HEK293 (cell line): ENCODE measurements around the gene CPTP.
A peak's percentile ranks its signal among the peaks of the same experiment; 100 is the strongest.

ENCODE experiments used
- KLF1 ChIP-seq: fragments of 450-650 bp; formaldehyde crosslinking; IDR thresholded peaks from 2 replicates; pipeline ENCODE4 v1.5.1; 2016; ENCODE audit warnings: missing biosample characterization, missing genetic modification characterization
- MEIS1 ChIP-seq: sonication (generic); formaldehyde crosslinking; IDR thresholded peaks from 2 replicates; pipeline ENCODE4 v1.8.1; 2022; ENCODE audit warnings: missing genetic modification reagents, mild to moderate bottlenecking, borderline replicate concordance
- ZBTB21 ChIP-seq: fragments of 450-650 bp; formaldehyde crosslinking; IDR thresholded peaks from 2 replicates; pipeline ENCODE4 v1.5.1; 2017; ENCODE audit warnings: missing biosample characterization, missing genetic modification characterization
- ZNF184 ChIP-seq: fragments of 450-650 bp; IDR thresholded peaks from 2 replicates; pipeline ENCODE4 v1.5.1; 2018; ENCODE audit warnings: missing biosample characterization, mild to moderate bottlenecking, missing genetic modification characterization
- ZNF214 ChIP-seq: fragments of 450-650 bp; formaldehyde crosslinking; IDR thresholded peaks from 2 replicates; pipeline ENCODE4 v1.5.1; 2017; ENCODE audit warnings: missing biosample characterization, mild to moderate bottlenecking, missing genetic modification characterization, borderline replicate concordance
- ZNF335 ChIP-seq: fragments of 450-650 bp; formaldehyde crosslinking; conservative IDR thresholded peaks from 2 replicates; pipeline ENCODE4 v1.5.1; 2016; ENCODE audit warnings: missing biosample characterization, missing genetic modification characterization
- ZNF341 ChIP-seq: fragments of 450-650 bp; formaldehyde crosslinking; IDR thresholded peaks from 2 replicates; pipeline ENCODE4; 2016; ENCODE audit warnings: low read depth, missing biosample characterization, missing genetic modification characterization
- ZNF354C ChIP-seq: fragments of 450-650 bp; formaldehyde crosslinking; IDR thresholded peaks from 2 replicates; pipeline ENCODE4 v1.5.1; 2016; ENCODE audit warnings: missing biosample characterization, missing genetic modification characterization, low read depth, borderline replicate concordance
- ZNF501 ChIP-seq: fragments of 450-650 bp; formaldehyde crosslinking; IDR thresholded peaks from 2 replicates; pipeline ENCODE4 v1.5.1; 2016; ENCODE audit warnings: missing biosample characterization, missing genetic modification characterization
- ZNF555 ChIP-seq: fragments of 450-650 bp; formaldehyde crosslinking; conservative IDR thresholded peaks from 2 replicates; pipeline ENCODE4 v1.5.1; 2017; ENCODE audit warnings: missing biosample characterization, mild to moderate bottlenecking, missing genetic modification characterization, inconsistent platforms
- ZNF561 ChIP-seq: fragments of 450-650 bp; IDR thresholded peaks from 2 replicates; pipeline ENCODE4 v1.5.1; 2018; ENCODE audit warnings: missing biosample characterization, missing genetic modification characterization, borderline replicate concordance
- ZNF571 ChIP-seq: fragments of 450-650 bp; formaldehyde crosslinking; IDR thresholded peaks from 2 replicates; pipeline ENCODE4 v1.5.0; 2017; ENCODE audit warnings: missing biosample characterization, missing genetic modification characterization
- TF ChIP-seq, protein P1 (sequence below): fragments of 450-650 bp; formaldehyde crosslinking; IDR thresholded peaks from 2 replicates; pipeline ENCODE4 v1.5.1; 2016; ENCODE audit warnings: missing biosample characterization, missing genetic modification characterization
- TF ChIP-seq, protein P2 (sequence below): fragments of 450-650 bp; formaldehyde crosslinking; IDR thresholded peaks from 2 replicates; pipeline ENCODE4 v1.5.1; 2016; ENCODE audit warnings: missing biosample characterization, missing genetic modification characterization, borderline replicate concordance
- TF ChIP-seq, protein P3 (sequence below): fragments of 450-650 bp; formaldehyde crosslinking; IDR thresholded peaks from 2 replicates; pipeline ENCODE4 v1.5.1; 2016; ENCODE audit warnings: missing biosample characterization, missing genetic modification characterization
- TF ChIP-seq, protein P4 (sequence below): fragments of 450-650 bp; formaldehyde crosslinking; IDR thresholded peaks from 2 replicates; pipeline ENCODE4 v1.5.1; 2017; ENCODE audit warnings: missing biosample characterization, missing genetic modification characterization
- TF ChIP-seq, protein P5 (sequence below): fragments of 450-650 bp; formaldehyde crosslinking; IDR thresholded peaks from 2 replicates; pipeline ENCODE4 v1.5.1; 2017; ENCODE audit warnings: missing biosample characterization, missing genetic modification characterization
- TF ChIP-seq, protein P6 (sequence below): fragments of 450-650 bp; formaldehyde crosslinking; optimal IDR thresholded peaks from 2 replicates; pipeline ENCODE3; 2016; ENCODE audit warnings: missing biosample characterization, mild to moderate bottlenecking, missing genetic modification characterization
- TF ChIP-seq, protein P7 (sequence below): fragments of 450-650 bp; formaldehyde crosslinking; IDR thresholded peaks from 2 replicates; pipeline ENCODE4 v1.5.1; 2016; ENCODE audit warnings: missing biosample characterization, missing genetic modification characterization
- TF ChIP-seq, protein P8 (sequence below): fragments of 450-650 bp; formaldehyde crosslinking; IDR thresholded peaks from 2 replicates; pipeline ENCODE4; 2016; ENCODE audit warnings: missing biosample characterization, missing genetic modification characterization
- TF ChIP-seq, protein P9 (sequence below): fragments of 450-650 bp; formaldehyde crosslinking; IDR thresholded peaks from 2 replicates; pipeline ENCODE4 v1.5.1; 2017; ENCODE audit warnings: missing biosample characterization, mild to moderate bottlenecking, missing genetic modification characterization, moderate library complexity

Gene CPTP

DNA sequence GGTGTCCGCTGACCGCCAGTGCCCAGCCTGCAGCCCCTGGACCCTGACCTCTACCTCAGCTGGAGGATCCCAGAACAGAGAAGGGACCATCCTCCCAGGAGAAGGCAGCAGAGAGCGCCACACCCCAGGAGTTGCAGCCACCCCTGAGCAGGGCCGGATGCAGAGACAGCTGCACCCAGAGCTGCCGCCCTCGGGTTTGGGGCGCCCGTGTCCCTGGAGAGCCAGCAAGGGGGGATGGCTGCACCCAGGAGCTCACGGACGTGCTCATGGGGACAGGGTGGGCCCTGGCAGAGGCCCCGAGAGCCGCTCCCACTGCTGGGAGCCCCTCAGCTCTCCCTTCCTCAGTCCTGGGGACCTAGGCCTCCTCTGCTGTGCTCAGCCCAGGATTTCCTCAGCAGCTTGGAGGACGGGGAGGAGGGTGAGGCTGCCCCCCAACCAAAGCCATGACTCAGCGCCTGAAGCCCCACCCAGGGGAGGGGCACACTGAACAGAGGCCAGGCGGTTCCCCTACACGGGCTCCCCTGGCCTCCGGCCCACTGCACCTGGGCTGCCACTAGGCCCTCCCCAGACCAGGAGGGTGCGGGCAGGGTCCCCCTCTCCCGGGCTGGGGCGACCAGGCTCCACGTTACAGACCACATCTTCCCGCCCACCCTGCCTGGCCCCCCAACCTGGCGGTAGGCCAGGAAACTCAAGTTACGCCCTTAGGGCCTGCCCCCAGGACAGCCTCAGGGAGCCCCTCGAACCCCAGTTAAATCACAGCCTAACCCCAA lies 19.1 kb upstream of the CPTP start (continued):
- TF ChIP-seq, protein P1, sequence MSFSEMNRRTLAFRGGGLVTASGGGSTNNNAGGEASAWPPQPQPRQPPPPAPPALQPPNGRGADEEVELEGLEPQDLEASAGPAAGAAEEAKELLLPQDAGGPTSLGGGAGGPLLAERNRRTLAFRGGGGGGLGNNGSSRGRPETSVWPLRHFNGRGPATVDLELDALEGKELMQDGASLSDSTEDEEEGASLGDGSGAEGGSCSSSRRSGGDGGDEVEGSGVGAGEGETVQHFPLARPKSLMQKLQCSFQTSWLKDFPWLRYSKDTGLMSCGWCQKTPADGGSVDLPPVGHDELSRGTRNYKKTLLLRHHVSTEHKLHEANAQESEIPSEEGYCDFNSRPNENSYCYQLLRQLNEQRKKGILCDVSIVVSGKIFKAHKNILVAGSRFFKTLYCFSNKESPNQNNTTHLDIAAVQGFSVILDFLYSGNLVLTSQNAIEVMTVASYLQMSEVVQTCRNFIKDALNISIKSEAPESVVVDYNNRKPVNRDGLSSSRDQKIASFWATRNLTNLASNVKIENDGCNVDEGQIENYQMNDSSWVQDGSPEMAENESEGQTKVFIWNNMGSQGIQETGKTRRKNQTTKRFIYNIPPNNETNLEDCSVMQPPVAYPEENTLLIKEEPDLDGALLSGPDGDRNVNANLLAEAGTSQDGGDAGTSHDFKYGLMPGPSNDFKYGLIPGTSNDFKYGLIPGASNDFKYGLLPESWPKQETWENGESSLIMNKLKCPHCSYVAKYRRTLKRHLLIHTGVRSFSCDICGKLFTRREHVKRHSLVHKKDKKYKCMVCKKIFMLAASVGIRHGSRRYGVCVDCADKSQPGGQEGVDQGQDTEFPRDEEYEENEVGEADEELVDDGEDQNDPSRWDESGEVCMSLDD = peak; percentile 82
- TF ChIP-seq, protein P2, sequence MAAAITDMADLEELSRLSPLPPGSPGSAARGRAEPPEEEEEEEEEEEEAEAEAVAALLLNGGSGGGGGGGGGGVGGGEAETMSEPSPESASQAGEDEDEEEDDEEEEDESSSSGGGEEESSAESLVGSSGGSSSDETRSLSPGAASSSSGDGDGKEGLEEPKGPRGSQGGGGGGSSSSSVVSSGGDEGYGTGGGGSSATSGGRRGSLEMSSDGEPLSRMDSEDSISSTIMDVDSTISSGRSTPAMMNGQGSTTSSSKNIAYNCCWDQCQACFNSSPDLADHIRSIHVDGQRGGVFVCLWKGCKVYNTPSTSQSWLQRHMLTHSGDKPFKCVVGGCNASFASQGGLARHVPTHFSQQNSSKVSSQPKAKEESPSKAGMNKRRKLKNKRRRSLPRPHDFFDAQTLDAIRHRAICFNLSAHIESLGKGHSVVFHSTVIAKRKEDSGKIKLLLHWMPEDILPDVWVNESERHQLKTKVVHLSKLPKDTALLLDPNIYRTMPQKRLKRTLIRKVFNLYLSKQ (tag by site-specific recombination) = no peak
- TF ChIP-seq ZBTB21 (tag by site-specific recombination) (no peak), ZNF354C (no peak), ZNF184 (tag by site-specific recombination) (no peak), ZNF214 (tag by site-specific recombination) (no peak), ZNF571 (tag by site-specific recombination) (no peak), MEIS1 (CRISPR knock-in tag) (no peak), ZNF555 (no peak), ZNF561 (tag by site-specific recombination) (0 out of 2 replicates have a peak, but pooled peaks have one; percentile 28), ZNF335 (tag by site-specific recombination) (no peak), KLF1 (tag by site-specific recombination) (peak; percentile 94), ZNF501 (no peak), ZNF341 (tag by site-specific recombination) (peak; percentile 25; the same call in 1 of the 2 replicates)
- TF ChIP-seq, protein P3, sequence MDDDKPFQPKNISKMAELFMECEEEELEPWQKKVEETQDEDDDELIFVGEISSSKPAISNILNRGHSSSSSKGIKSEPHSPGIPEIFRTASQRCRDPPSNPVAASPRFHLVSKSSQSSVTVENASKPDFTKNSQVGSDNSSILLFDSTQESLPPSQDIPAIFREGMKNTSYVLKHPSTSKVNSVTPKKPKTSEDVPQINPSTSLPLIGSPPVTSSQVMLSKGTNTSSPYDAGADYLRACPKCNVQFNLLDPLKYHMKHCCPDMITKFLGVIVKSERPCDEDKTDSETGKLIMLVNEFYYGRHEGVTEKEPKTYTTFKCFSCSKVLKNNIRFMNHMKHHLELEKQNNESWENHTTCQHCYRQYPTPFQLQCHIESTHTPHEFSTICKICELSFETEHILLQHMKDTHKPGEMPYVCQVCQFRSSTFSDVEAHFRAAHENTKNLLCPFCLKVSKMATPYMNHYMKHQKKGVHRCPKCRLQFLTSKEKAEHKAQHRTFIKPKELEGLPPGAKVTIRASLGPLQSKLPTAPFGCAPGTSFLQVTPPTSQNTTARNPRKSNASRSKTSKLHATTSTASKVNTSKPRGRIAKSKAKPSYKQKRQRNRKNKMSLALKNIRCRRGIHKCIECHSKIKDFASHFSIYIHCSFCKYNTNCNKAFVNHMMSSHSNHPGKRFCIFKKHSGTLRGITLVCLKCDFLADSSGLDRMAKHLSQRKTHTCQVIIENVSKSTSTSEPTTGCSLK (tag by site-specific recombination) = no peak
- TF ChIP-seq, protein P4, sequence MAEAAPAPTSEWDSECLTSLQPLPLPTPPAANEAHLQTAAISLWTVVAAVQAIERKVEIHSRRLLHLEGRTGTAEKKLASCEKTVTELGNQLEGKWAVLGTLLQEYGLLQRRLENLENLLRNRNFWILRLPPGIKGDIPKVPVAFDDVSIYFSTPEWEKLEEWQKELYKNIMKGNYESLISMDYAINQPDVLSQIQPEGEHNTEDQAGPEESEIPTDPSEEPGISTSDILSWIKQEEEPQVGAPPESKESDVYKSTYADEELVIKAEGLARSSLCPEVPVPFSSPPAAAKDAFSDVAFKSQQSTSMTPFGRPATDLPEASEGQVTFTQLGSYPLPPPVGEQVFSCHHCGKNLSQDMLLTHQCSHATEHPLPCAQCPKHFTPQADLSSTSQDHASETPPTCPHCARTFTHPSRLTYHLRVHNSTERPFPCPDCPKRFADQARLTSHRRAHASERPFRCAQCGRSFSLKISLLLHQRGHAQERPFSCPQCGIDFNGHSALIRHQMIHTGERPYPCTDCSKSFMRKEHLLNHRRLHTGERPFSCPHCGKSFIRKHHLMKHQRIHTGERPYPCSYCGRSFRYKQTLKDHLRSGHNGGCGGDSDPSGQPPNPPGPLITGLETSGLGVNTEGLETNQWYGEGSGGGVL = peak; percentile 82
- TF ChIP-seq, protein P5, sequence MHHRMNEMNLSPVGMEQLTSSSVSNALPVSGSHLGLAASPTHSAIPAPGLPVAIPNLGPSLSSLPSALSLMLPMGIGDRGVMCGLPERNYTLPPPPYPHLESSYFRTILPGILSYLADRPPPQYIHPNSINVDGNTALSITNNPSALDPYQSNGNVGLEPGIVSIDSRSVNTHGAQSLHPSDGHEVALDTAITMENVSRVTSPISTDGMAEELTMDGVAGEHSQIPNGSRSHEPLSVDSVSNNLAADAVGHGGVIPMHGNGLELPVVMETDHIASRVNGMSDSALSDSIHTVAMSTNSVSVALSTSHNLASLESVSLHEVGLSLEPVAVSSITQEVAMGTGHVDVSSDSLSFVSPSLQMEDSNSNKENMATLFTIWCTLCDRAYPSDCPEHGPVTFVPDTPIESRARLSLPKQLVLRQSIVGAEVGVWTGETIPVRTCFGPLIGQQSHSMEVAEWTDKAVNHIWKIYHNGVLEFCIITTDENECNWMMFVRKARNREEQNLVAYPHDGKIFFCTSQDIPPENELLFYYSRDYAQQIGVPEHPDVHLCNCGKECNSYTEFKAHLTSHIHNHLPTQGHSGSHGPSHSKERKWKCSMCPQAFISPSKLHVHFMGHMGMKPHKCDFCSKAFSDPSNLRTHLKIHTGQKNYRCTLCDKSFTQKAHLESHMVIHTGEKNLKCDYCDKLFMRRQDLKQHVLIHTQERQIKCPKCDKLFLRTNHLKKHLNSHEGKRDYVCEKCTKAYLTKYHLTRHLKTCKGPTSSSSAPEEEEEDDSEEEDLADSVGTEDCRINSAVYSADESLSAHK (tag by site-specific recombination) = 0 out of 2 replicates have a peak, but pooled peaks have one; percentile 18
- TF ChIP-seq, protein P6, sequence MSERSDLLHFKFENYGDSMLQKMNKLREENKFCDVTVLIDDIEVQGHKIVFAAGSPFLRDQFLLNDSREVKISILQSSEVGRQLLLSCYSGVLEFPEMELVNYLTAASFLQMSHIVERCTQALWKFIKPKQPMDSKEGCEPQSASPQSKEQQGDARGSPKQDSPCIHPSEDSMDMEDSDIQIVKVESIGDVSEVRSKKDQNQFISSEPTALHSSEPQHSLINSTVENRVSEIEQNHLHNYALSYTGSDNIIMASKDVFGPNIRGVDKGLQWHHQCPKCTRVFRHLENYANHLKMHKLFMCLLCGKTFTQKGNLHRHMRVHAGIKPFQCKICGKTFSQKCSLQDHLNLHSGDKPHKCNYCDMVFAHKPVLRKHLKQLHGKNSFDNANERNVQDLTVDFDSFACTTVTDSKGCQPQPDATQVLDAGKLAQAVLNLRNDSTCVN (tag by site-specific recombination) = no peak
- TF ChIP-seq, protein P7, sequence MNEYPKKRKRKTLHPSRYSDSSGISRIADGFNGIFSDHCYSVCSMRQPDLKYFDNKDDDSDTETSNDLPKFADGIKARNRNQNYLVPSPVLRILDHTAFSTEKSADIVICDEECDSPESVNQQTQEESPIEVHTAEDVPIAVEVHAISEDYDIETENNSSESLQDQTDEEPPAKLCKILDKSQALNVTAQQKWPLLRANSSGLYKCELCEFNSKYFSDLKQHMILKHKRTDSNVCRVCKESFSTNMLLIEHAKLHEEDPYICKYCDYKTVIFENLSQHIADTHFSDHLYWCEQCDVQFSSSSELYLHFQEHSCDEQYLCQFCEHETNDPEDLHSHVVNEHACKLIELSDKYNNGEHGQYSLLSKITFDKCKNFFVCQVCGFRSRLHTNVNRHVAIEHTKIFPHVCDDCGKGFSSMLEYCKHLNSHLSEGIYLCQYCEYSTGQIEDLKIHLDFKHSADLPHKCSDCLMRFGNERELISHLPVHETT (tag by site-specific recombination) = no peak
- TF ChIP-seq, protein P8, sequence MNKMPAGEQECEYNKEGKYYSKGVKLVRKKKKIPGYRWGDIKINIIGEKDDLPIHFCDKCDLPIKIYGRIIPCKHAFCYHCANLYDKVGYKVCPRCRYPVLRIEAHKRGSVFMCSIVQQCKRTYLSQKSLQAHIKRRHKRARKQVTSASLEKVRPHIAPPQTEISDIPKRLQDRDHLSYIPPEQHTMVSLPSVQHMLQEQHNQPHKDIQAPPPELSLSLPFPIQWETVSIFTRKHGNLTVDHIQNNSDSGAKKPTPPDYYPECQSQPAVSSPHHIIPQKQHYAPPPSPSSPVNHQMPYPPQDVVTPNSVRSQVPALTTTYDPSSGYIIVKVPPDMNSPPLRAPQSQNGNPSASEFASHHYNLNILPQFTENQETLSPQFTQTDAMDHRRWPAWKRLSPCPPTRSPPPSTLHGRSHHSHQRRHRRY (tag by site-specific recombination) = no peak
- TF ChIP-seq, protein P9, sequence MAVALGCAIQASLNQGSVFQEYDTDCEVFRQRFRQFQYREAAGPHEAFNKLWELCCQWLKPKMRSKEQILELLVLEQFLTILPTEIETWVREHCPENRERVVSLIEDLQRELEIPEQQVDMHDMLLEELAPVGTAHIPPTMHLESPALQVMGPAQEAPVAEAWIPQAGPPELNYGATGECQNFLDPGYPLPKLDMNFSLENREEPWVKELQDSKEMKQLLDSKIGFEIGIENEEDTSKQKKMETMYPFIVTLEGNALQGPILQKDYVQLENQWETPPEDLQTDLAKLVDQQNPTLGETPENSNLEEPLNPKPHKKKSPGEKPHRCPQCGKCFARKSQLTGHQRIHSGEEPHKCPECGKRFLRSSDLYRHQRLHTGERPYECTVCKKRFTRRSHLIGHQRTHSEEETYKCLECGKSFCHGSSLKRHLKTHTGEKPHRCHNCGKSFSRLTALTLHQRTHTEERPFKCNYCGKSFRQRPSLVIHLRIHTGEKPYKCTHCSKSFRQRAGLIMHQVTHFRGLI (tag by site-specific recombination) = no peak
